ENCODE measurements around the gene TMEM187. TPM values are rescaled to one million over a fixed set of nuclear protein-coding genes. Genes with fewer than 3 reads are reported as not detected.

Gene TMEM187
- total and polyA plus RNA-seq, 10 of the 15 experiments (the other 5 are each of a cell fraction or from before 2014, with no cell fraction given) = 0.45 to 8.5 (median 4.1) TPM

DNA sequence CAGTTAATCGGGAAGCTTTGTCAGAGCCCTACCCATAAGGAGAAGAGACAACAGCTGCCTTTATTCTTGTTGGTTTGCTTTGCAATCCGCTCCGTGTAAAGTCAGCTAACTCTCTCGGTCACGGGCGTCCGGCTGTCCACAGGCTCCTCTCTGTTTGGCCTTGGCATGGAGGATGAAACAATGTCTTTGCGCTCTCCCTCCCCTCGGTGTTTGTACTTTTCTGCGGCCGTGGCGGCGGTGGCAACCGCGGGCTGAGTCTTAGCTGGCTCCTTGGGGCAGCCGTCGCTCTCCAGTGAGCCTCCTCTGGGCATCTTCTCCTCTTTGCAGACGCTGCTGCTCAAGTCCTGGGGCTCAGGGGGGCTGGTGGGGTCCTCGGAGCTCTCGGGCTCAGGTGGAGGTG is 57.7 kb downstream of the TMEM187 start:
- FAIRE-seq = no peak
- no peak for ATAC-seq
- in situ Hi-C loops (cut with MboI) (no loop called here), intact Hi-C loops (cut with micrococcal nuclease; ENCODE audit: unreplicated experiment) (no loop called here)
- no peak overlapping the region for H3K4me2 ChIP-seq (ENCODE audit: control insufficient read depth, insufficient read depth)
- no peak overlapping the region for H3K9ac ChIP-seq (ENCODE audit: control insufficient read depth, insufficient read depth, low read length)
- H3K9me3 ChIP-seq (replicated peaks; ENCODE audit: control insufficient read depth, insufficient read depth, low read length) = no peaks in the 10 kb centered on the region
- no peaks in the 10 kb centered on the region for H3K4me1 ChIP-seq (ENCODE audit: control insufficient read depth, insufficient read depth, low read length)
- no peaks in the 10 kb centered on the region; the same call in 1 of the 2 replicates for H4K20me1 ChIP-seq (ENCODE audit: control insufficient read depth, insufficient read depth)
- no peak overlapping the region for H3K27ac ChIP-seq (ENCODE audit: control insufficient read depth, insufficient read depth)
- no peak overlapping the region for H3K4me3 ChIP-seq
- no TSS peak for BruUV-seq (replicated peaks)
- CTCF ChIA-PET = interaction anchor here (4.4 kb wide), 1 partner anchor 17 kb away, joined by 26 read pairs; no protein-coding TSS in a partner anchor
- H3K27me3 ChIP-seq (replicated peaks in 1 of 2; ENCODE audit: control insufficient read depth in 2 of 2, insufficient read depth in 2 of 2, low read length in 1 of 2) = no peaks in the 10 kb centered on the region; a peak in 1 of 4 replicates
- H3K79me2 ChIP-seq (ENCODE audit: control insufficient read depth, insufficient read depth, low read length) = no peaks in the 10 kb centered on the region; the same call in 1 of the 2 replicates
- DNase-seq (ENCODE audit: low read depth, low spot score) = no peak
- POLR2A ChIA-PET = no interaction called here
- WGBS (ENCODE audit: insufficient coverage, insufficient replicate concordance, low lambda C conversion rate, missing lambda C conversion rate) = 85% methylated on average over 16 of the region's 20 CpGs
- SMC1A ChIA-PET (ENCODE audit: uncharacterized antibody, unreplicated experiment) = no interaction called here
- H2AFZ ChIP-seq (ENCODE audit: control insufficient read depth, low read depth, low read length) = no peak overlapping the region
- H3K36me3 ChIP-seq (ENCODE audit: control insufficient read depth in 2 of 2, insufficient read depth in 2 of 2, low read length in 1 of 2) = peaks cover 0 to 2% of the 10 kb centered on the region in 2 experiments; a peak in 3 of 4 replicates
- RAD21 ChIA-PET (ENCODE audit: unreplicated experiment) = no interaction called here
- TF ChIP-seq STAT1 (conservative IDR thresholded peaks at IDR 0.05) = no peak
- TF ChIP-seq, protein P1, sequence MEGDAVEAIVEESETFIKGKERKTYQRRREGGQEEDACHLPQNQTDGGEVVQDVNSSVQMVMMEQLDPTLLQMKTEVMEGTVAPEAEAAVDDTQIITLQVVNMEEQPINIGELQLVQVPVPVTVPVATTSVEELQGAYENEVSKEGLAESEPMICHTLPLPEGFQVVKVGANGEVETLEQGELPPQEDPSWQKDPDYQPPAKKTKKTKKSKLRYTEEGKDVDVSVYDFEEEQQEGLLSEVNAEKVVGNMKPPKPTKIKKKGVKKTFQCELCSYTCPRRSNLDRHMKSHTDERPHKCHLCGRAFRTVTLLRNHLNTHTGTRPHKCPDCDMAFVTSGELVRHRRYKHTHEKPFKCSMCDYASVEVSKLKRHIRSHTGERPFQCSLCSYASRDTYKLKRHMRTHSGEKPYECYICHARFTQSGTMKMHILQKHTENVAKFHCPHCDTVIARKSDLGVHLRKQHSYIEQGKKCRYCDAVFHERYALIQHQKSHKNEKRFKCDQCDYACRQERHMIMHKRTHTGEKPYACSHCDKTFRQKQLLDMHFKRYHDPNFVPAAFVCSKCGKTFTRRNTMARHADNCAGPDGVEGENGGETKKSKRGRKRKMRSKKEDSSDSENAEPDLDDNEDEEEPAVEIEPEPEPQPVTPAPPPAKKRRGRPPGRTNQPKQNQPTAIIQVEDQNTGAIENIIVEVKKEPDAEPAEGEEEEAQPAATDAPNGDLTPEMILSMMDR (IDR thresholded peaks at IDR 0.05 in 2 of 3, conservative IDR thresholded peaks at IDR 0.05 in 1 of 3; ENCODE audit: control insufficient read depth in 2 of 3, extremely low read depth in 1 of 3, insufficient read depth in 1 of 3, low read depth in 3 of 3, low read length in 3 of 3) = no peak
- TF ChIP-seq MEF2B (IDR thresholded peaks at IDR 0.05; ENCODE audit: partially characterized antibody, poor library complexity, severe bottlenecking) = no peak
- TF ChIP-seq EZH2 (IDR thresholded peaks at IDR 0.05; ENCODE audit: borderline replicate concordance, control insufficient read depth, low read depth, low read length) = no peak
- TF ChIP-seq, protein P2, sequence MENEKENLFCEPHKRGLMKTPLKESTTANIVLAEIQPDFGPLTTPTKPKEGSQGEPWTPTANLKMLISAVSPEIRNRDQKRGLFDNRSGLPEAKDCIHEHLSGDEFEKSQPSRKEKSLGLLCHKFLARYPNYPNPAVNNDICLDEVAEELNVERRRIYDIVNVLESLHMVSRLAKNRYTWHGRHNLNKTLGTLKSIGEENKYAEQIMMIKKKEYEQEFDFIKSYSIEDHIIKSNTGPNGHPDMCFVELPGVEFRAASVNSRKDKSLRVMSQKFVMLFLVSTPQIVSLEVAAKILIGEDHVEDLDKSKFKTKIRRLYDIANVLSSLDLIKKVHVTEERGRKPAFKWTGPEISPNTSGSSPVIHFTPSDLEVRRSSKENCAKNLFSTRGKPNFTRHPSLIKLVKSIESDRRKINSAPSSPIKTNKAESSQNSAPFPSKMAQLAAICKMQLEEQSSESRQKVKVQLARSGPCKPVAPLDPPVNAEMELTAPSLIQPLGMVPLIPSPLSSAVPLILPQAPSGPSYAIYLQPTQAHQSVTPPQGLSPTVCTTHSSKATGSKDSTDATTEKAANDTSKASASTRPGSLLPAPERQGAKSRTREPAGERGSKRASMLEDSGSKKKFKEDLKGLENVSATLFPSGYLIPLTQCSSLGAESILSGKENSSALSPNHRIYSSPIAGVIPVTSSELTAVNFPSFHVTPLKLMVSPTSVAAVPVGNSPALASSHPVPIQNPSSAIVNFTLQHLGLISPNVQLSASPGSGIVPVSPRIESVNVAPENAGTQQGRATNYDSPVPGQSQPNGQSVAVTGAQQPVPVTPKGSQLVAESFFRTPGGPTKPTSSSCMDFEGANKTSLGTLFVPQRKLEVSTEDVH (IDR thresholded peaks at IDR 0.05; ENCODE audit: low read depth, partially characterized antibody) = no peak
- TF ChIP-seq, protein P3, sequence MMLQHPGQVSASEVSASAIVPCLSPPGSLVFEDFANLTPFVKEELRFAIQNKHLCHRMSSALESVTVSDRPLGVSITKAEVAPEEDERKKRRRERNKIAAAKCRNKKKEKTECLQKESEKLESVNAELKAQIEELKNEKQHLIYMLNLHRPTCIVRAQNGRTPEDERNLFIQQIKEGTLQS (IDR thresholded peaks at IDR 0.05; ENCODE audit: borderline replicate concordance, extremely low read depth, low read depth, low read length) = no peak
- no peak for TF ChIP-seq CBX3 (IDR thresholded peaks at IDR 0.05; ENCODE audit: borderline replicate concordance, low read depth)
- no peak for TF ChIP-seq CREM (IDR thresholded peaks at IDR 0.05; ENCODE audit: low read depth)
- no peak for TF ChIP-seq LARP7 (IDR thresholded peaks at IDR 0.05)
- TF ChIP-seq, protein P4, sequence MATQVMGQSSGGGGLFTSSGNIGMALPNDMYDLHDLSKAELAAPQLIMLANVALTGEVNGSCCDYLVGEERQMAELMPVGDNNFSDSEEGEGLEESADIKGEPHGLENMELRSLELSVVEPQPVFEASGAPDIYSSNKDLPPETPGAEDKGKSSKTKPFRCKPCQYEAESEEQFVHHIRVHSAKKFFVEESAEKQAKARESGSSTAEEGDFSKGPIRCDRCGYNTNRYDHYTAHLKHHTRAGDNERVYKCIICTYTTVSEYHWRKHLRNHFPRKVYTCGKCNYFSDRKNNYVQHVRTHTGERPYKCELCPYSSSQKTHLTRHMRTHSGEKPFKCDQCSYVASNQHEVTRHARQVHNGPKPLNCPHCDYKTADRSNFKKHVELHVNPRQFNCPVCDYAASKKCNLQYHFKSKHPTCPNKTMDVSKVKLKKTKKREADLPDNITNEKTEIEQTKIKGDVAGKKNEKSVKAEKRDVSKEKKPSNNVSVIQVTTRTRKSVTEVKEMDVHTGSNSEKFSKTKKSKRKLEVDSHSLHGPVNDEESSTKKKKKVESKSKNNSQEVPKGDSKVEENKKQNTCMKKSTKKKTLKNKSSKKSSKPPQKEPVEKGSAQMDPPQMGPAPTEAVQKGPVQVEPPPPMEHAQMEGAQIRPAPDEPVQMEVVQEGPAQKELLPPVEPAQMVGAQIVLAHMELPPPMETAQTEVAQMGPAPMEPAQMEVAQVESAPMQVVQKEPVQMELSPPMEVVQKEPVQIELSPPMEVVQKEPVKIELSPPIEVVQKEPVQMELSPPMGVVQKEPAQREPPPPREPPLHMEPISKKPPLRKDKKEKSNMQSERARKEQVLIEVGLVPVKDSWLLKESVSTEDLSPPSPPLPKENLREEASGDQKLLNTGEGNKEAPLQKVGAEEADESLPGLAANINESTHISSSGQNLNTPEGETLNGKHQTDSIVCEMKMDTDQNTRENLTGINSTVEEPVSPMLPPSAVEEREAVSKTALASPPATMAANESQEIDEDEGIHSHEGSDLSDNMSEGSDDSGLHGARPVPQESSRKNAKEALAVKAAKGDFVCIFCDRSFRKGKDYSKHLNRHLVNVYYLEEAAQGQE (IDR thresholded peaks at IDR 0.05; ENCODE audit: low read depth, low read length) = no peak
- TF ChIP-seq TCF7 (IDR thresholded peaks at IDR 0.05; ENCODE audit: borderline replicate concordance) = no peak
- TF ChIP-seq KLF5 (IDR thresholded peaks at IDR 0.05; ENCODE audit: partially characterized antibody) = no peak

Data from GM12878 (cell line).